ACC112 (cell line): ENCODE results near the gene NAPEPLD.

Experiments used
- H2AFZ ChIP-seq: fragments of 200-600 bp; sonication (generic); one replicate; pipeline ENCODE4 v1.6.0; 2017; ENCODE audit warnings: antibody characterized with exemption, low read length; ENCODE audit not compliant: unreplicated experiment
- H3K27ac ChIP-seq: fragments of 200-600 bp; sonication (generic); 2 replicates; pipeline ENCODE4 v1.5.1; 2014; ENCODE audit warnings: low read depth, mild to moderate bottlenecking, antibody characterized with exemption, low read length, moderate library complexity
- H3K27me3 ChIP-seq: fragments of 200-600 bp; sonication (generic); 2 replicates; pipeline ENCODE4 v1.6.1; 2014; ENCODE audit warnings: mild to moderate bottlenecking, antibody characterized with exemption, low read length, moderate library complexity, mixed read lengths; ENCODE audit not compliant: insufficient read depth
- H3K36me3 ChIP-seq: fragments of 200-600 bp; sonication (generic); 2 replicates; pipeline ENCODE4 v1.6.1; 2016; ENCODE audit warnings: mild to moderate bottlenecking, antibody characterized with exemption, low read length, moderate library complexity, mixed read lengths; ENCODE audit not compliant: insufficient read depth
- H3K4me1 ChIP-seq: fragments of 200-600 bp; sonication (generic); one replicate; pipeline ENCODE4 v1.6.1; 2016; ENCODE audit warnings: low read length, mixed read lengths; ENCODE audit not compliant: insufficient read depth, unreplicated experiment, control insufficient read depth
- H3K4me3 ChIP-seq: fragments of 200-600 bp; sonication (generic); 2 replicates; pipeline ENCODE4 v1.5.1; 2014; ENCODE audit warnings: mild to moderate bottlenecking, low read depth, low read length
- H3K79me2 ChIP-seq: fragments of 200-600 bp; sonication (generic); one replicate; pipeline ENCODE4 v1.6.0; 2016; ENCODE audit warnings: low read length; ENCODE audit not compliant: control insufficient read depth, unreplicated experiment, insufficient read depth

The NAPEPLD gene

DNA sequence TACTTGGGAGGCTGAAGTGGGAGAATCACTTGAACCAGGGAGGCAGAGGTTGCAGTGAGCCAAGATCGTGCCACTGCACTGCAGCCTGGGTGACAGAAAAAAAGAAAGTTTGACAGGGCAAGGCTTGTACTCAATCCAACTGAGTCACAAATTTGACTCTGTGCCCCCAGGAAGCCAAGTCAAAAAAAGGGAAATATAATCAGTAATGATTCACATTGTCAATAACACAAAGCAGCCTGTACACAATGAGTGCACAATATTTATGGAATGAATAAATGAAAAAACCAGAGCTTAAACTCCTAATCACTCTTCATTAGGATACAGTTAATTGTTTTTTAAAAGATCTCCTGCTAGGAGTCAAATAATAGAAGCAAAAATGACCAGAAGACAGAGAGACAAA lies 6.4 kb downstream of the NAPEPLD start:
- Histone ChIP-seq H3K79me2 (peaks cover 34% of the 10 kb centered on the region), H3K36me3 (no peaks in the 10 kb centered on the region), H3K4me3 (no peak overlapping the region; the same call in 1 of the 2 replicates), H3K27me3 (no peaks in the 10 kb centered on the region), H3K27ac (peak overlapping the region; percentile 38; the same call in 1 of the 2 replicates), H3K4me1 (peaks cover 18% of the 10 kb centered on the region), H2AFZ (no peak overlapping the region)

DNA sequence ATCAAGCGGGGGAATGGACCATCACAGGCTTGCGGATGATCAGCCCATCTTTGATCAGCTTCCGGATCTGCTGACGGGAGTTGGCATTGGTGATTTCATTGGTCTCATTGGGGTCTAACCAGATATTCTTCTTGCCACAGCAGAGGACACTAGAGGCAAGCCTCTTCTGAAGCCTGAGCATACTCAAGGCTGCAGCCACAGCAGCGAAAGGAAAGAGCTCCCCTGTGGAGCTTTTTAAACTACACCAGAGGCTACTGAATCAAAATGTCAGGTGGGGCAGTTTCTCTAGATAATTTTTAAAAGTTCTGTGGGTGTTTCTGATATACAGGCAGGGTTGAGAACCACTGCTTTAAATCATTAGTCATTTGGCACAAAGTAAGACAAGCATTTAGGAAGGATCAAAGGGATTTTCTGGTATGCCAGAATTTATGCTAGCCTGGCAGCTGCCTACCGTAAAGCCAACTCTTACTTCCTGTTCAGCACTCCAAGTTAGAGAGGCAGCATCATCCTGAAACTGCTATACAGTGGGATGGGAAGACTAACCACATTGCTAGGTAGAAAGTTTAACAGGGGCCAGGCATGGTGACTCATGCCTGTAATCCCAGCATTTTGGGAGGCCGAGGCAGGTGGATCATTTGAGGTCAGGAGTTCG lies 7.0 kb downstream of the NAPEPLD start:
- Histone ChIP-seq H3K4me1 (peaks cover 18% of the 10 kb centered on the region), H3K27ac (peak overlapping the region; percentile 39; the same call in 1 of the 2 replicates), H3K36me3 (no peaks in the 10 kb centered on the region), H3K79me2 (peaks cover 28% of the 10 kb centered on the region), H3K27me3 (no peaks in the 10 kb centered on the region), H2AFZ (no peak overlapping the region), H3K4me3 (no peak overlapping the region; the same call in 1 of the 2 replicates)

DNA sequence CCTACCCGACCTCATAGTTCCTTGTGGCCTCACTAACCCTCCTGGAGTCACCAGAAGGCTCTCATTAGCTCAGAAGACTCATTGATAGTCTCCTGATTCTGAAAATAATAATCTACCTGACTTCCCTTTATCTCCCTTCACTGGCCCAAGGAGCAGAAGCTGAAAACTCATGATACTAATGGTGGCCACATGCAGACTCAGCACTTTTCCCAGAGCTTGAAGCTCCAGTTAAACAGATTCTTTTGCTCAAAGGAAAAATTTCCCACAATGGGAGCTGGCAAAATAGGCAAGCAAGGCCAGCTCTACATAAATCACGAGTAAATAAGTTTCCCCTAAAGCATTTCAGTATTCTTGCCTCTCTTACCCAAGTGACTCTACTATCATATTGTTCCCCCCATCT lies 8.2 kb downstream of the NAPEPLD start:
- Histone ChIP-seq H3K79me2 (peaks cover 18% of the 10 kb centered on the region), H3K4me3 (no peak overlapping the region), H2AFZ (no peak overlapping the region), H3K4me1 (peaks cover 14% of the 10 kb centered on the region), H3K27ac (no peak overlapping the region), H3K27me3 (no peaks in the 10 kb centered on the region), H3K36me3 (no peaks in the 10 kb centered on the region)

DNA sequence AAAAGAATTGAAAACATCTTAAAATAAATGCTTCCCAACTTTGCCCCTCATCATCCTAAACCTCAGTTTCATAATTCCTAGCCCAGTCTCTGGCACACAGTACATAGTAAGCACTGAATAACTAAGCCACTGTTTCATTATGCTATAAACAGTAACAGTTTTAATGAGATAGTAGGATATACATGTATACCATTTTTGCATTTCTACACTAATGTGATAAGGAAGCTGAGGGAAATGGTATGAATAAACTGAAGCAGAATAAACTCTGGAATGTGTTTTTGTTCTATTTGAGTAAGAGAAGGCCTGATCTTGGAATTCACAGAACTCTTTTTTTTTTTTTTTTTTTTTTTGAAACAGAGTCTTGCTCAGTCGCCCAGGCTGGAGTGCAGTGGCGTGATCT lies 8.8 kb downstream of the NAPEPLD start:
- Histone ChIP-seq H3K27me3 (no peaks in the 10 kb centered on the region), H3K4me3 (no peak overlapping the region), H2AFZ (no peak overlapping the region), H3K36me3 (no peaks in the 10 kb centered on the region), H3K4me1 (peaks cover 19% of the 10 kb centered on the region), H3K79me2 (peaks cover 13% of the 10 kb centered on the region), H3K27ac (no peak overlapping the region)

DNA sequence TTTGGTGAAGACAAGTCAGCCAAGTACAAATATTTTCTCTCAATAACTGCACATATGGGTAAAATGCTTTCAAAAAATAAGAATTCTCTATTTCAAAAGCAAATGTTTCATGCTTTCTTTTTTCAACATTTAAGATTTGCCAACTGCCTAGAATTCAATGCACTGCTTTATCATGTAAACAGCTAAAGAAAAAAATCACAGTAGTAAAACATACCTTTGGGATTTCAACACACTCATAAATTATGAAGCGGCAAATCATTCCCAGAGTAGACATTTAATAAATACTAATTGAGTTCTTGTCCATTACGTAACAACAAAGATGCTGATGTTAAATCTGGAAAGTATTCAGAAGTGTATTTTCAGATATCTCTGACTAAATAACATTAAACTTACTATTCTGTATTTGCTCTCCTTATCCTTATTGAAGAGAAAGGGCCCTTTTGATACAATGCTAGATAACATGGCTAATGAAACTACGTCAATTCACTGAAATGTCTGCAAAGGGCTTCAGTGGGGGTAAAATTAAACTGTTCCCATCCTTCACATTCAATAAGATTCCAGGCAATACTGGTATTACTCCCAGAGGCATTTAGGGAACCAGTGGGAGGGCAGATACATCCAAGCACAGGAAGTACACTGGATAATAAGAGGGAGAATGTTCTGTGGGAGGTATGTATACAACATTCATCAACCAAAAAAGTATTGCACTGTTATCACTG lies 13.9 kb downstream of the NAPEPLD start:
- Histone ChIP-seq H3K27ac (0 out of 2 replicates have a peak overlapping the region, but pooled peaks have one; percentile 15), H3K4me3 (no peak overlapping the region), H2AFZ (no peak overlapping the region), H3K36me3 (no peaks in the 10 kb centered on the region), H3K79me2 (peaks cover 8% of the 10 kb centered on the region), H3K4me1 (peaks cover 8% of the 10 kb centered on the region), H3K27me3 (no peaks in the 10 kb centered on the region)

DNA sequence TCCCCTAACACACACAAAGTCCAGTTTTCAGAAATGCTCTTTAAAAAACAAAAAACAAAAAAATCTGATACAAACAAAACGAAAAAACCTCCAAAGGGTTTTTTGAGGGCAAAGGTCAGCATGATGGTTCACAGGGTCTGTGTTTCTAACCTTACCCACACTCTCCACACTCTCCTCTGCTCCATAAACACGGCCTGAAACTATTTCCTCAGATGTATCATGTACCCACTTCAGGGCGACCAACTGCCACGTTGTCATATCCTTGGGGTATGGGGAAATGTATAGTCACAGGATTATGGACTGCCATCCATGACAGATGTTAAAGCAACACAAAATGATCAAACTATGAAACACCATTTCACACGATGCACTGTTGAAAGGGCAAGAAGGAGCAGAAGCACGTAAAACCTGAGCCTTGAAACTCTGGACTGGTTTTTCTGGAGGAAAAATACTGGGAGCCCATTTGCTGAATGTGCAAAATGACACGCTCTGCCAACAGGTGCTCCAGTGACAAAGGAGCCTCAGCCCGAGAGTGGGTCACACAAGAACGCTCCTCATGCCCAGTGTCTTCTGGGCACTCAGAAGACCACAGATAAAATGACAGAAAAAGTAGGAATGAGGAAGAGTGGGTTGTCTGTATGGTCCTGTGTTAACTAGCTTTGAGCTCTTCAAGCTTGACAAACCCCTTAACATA lies 15.8 kb downstream of the NAPEPLD start:
- Histone ChIP-seq H2AFZ (no peak overlapping the region), H3K36me3 (0 out of 2 replicates have a peak, but pooled peaks cover 2% of the 10 kb centered on the region), H3K27me3 (no peaks in the 10 kb centered on the region), H3K4me3 (no peak overlapping the region), H3K79me2 (peaks cover 8% of the 10 kb centered on the region), H3K27ac (no peak overlapping the region), H3K4me1 (peaks cover 13% of the 10 kb centered on the region)

DNA sequence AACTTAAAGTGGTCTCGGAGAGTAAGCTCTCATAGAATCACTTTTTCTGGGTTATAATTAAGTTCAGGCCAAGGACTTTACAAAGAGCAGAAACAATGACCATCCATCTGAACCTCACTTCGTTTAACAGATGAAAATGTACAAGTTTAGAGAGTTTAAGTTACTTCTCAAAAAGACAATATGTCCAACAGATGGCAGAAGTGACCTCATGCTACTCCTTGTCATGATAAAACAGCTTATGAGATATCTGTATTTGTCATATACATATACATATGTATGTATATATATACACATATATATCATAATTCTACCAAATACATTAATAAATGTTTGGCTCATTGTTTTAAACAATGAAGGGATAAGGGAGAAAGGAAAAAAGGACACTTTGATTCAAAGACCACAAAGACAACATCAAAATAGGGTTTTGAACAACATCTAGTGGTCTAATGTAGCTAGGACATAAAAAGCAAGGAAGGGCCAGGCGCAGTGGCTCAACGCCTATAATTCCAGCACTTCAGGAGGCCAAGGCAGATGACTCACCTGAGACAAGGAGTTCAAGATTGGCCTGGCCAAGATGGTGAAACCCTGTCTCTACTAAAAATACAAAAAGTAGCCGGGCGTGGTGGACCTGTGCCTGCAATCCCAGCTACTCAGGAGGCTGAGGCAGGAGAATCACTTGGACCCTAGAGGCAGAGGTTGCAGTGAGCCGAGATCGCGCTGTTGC lies 17.8 kb downstream of the NAPEPLD start:
- H3K79me2 ChIP-seq, result peaks cover 8% of the 10 kb centered on the region
- H3K27ac ChIP-seq, result no peak overlapping the region
- 0 out of 2 replicates have a peak, but pooled peaks cover 7% of the 10 kb centered on the region for H3K36me3 ChIP-seq
- no peak overlapping the region for H2AFZ ChIP-seq
- H3K4me3 ChIP-seq, result no peak overlapping the region
- H3K4me1 ChIP-seq, result peaks cover 13% of the 10 kb centered on the region
- H3K27me3 ChIP-seq, result no peaks in the 10 kb centered on the region

DNA sequence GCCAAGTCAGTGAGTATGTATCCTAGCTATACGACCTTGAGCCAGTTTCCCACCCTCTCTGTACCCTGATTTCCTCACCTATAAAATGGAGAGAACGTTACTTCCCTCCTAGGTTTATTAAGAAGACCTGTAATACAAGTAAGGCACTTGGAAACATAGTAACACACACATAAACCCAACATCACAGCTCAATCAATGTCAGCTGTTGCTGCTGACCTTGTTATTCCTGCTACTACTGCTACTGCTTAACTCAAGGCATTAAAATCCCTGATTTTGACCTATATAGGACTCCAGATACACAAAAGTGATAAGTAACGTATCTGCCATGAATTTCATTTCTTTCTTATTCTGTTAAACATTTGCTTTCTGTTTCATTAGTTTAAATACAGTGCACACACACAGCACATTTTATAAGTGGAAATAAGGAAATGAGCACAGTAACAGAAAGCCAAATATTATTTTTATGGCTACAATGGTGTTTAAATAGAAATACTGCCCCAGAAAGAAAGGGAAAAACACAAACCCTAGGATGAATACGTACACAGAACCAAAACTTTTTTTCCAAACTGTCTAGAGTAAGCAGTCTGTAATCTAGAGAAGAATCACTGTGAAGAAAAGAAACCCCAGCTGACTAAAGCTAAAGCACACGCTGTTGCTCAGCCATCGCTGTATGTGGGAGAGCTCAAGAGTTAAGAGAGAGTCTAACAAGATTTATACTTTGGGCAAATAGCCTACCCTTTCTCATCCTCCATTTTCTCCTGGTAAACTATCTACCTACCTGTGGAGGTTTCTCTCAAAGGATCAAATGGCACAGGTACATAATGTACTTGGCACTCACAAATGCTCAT lies 19.0 kb downstream of the NAPEPLD start:
- Histone ChIP-seq H3K79me2 (peaks cover 8% of the 10 kb centered on the region), H2AFZ (peak overlapping the region; percentile 67), H3K27me3 (no peaks in the 10 kb centered on the region), H3K27ac (no peak overlapping the region), H3K4me3 (peak overlapping the region; percentile 61), H3K36me3 (0 out of 2 replicates have a peak, but pooled peaks cover 7% of the 10 kb centered on the region), H3K4me1 (peaks cover 7% of the 10 kb centered on the region)

DNA sequence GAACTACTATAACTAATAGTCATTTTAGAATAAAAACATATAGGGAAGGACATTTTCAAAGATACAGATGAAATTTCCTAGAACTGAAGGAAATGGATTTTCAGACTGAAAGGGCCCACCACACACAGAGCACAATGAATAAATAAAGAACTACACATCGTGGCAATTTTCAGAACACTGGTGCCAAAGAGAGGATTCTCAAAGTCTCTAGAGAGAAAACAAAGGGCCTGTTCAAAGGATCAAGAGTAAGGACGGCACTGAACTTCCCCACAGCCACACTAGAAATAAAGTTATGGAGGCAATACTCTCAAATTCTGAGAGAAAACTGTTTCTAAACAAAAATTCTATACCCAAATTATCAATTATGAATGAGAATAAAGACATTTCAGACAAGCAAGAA lies 21.9 kb downstream of the NAPEPLD start:
- Histone ChIP-seq H2AFZ (no peak overlapping the region), H3K36me3 (0 out of 2 replicates have a peak, but pooled peaks cover 7% of the 10 kb centered on the region), H3K27me3 (no peaks in the 10 kb centered on the region), H3K4me1 (peaks cover 6% of the 10 kb centered on the region), H3K4me3 (no peak overlapping the region), H3K79me2 (no peaks in the 10 kb centered on the region), H3K27ac (no peak overlapping the region)
